IMR-90 (cell line): ENCODE results near the gene ZNF554. TPM values are rescaled to one million over a fixed set of nuclear protein-coding genes. Genes with fewer than 3 reads are reported as not detected.

Experiments used
- ATAC-seq: fragments of 200-7000 bp; cut with Tn5 transposase; 2 replicates; pipeline ENCODE4 v1.9.1; 2020; ENCODE audit warnings: low read depth, mild to moderate bottlenecking, moderate library complexity
- BruUV-seq: library from RNA; stranded (reverse); fragments of 400-500 nt; replicated peaks from 2 replicates; lab custom pipeline; 2021; lab: Mats Ljungman, UMichigan
- CTCF ChIA-PET: fragments of 300-600 bp; formaldehyde crosslinking; extraction: SDS; loops from one replicate; lab custom pipeline; 2021; ENCODE audit warnings: antibody characterized with exemption; lab: Yijun Ruan, JAX
- POLR2A ChIA-PET: fragments of 300-600 bp; sonication (Branson Sonifier 250); formaldehyde crosslinking; loops from one replicate; lab custom pipeline; 2022; ENCODE audit warnings: antibody characterized with exemption; ENCODE audit not compliant: unreplicated experiment; lab: Charles Lee
- DNase-seq: peaks from one replicate; pipeline ENCODE4 v3.0.0; 2013
- H2AFZ ChIP-seq: replicated peaks from 2 replicates; pipeline ENCODE3; 2013; ENCODE audit warnings: low read length, mild to moderate bottlenecking; ENCODE audit not compliant: poor library complexity
- H2AK5ac ChIP-seq: 2 replicates; pipeline ENCODE4 v1.6.1; 2013; ENCODE audit warnings: low read depth, low read length, inconsistent platforms
- H2AK9ac ChIP-seq: replicated peaks from 2 replicates; pipeline ENCODE3; 2013; ENCODE audit warnings: mild to moderate bottlenecking, low read depth, low read length, moderate library complexity; ENCODE audit not compliant: poor library complexity
- H2BK120ac ChIP-seq: 2 replicates; pipeline ENCODE4 v1.6.1; 2013; ENCODE audit warnings: low read depth, low read length, inconsistent platforms
- H2BK15ac ChIP-seq: 3 replicates; pipeline ENCODE4 v1.6.1; 2013; ENCODE audit warnings: low read depth, low read length, inconsistent platforms
- H2BK20ac ChIP-seq: 2 replicates; pipeline ENCODE4 v1.6.1; 2013; ENCODE audit warnings: low read depth, mild to moderate bottlenecking, inconsistent platforms, low read length, moderate library complexity
- H2BK5ac ChIP-seq: 2 replicates; pipeline ENCODE4 v1.6.1; 2013; ENCODE audit warnings: mild to moderate bottlenecking, low read depth, low read length, inconsistent platforms; ENCODE audit not compliant: poor library complexity, severe bottlenecking
- H3K14ac ChIP-seq: replicated peaks from 2 replicates; pipeline ENCODE4 v1.6.1; 2013; ENCODE audit warnings: low read depth, low read length, inconsistent platforms
- H3K18ac ChIP-seq: 2 replicates; pipeline ENCODE4 v1.6.1; 2013; ENCODE audit warnings: low read depth, low read length, control low read depth
- H3K23ac ChIP-seq: 2 replicates; pipeline ENCODE4 v1.6.1; 2013; ENCODE audit warnings: low read depth, low read length, inconsistent platforms
- H3K27ac ChIP-seq: 2 replicates; pipeline ENCODE4 v1.5.1; 2013; ENCODE audit warnings: mild to moderate bottlenecking, control low read depth, low read length; ENCODE audit not compliant: insufficient read depth
- H3K27me3 ChIP-seq: 2 replicates; pipeline ENCODE4 v1.6.1; 2013; ENCODE audit warnings: low read length; ENCODE audit not compliant: control insufficient read depth, insufficient read depth
- H3K36me3 ChIP-seq: 2 replicates; pipeline ENCODE4 v1.6.1; 2013; ENCODE audit warnings: low read length, mixed read lengths; ENCODE audit not compliant: control insufficient read depth, insufficient read depth
- H3K4ac ChIP-seq: 2 replicates; pipeline ENCODE4 v1.6.1; 2013; ENCODE audit warnings: low read depth, low read length, inconsistent platforms
- H3K4me1 ChIP-seq: 2 replicates; pipeline ENCODE4 v1.6.1; 2013; ENCODE audit warnings: low read length, mixed read lengths; ENCODE audit not compliant: control insufficient read depth, insufficient read depth
- H3K4me2 ChIP-seq: 2 replicates; pipeline ENCODE4 v1.6.1; 2013; ENCODE audit warnings: low read depth, mild to moderate bottlenecking, control low read depth, low read length, moderate library complexity
- H3K4me3 ChIP-seq: 2 replicates; pipeline ENCODE4 v1.5.1; 2013; ENCODE audit warnings: low read depth, mild to moderate bottlenecking, control low read depth, low read length, moderate library complexity; ENCODE audit not compliant: insufficient read depth
- H3K56ac ChIP-seq: 2 replicates; pipeline ENCODE4 v1.6.1; 2013; ENCODE audit warnings: low read length, inconsistent platforms; ENCODE audit not compliant: insufficient read depth; ENCODE audit errors: extremely low read depth
- H3K79me1 ChIP-seq, 2 experiments: 2 replicates each; pipeline ENCODE4 v1.6.1; 2013; ENCODE audit warnings: low read length in 2 of 2, inconsistent platforms in 1 of 2, low read depth in 1 of 2
- H3K9ac ChIP-seq: 2 replicates; pipeline ENCODE4 v1.6.1; 2013; ENCODE audit warnings: low read depth, low read length, control low read depth
- H3K9me1 ChIP-seq: 2 replicates; pipeline ENCODE4 v1.6.1; 2013; ENCODE audit warnings: low read length, inconsistent platforms; ENCODE audit not compliant: insufficient read depth
- H3K9me3 ChIP-seq: 2 replicates; pipeline ENCODE4 v1.6.1; 2013; ENCODE audit warnings: low read length; ENCODE audit not compliant: control insufficient read depth, insufficient read depth
- H4K20me1 ChIP-seq: 2 replicates; pipeline ENCODE4 v1.6.1; 2013; ENCODE audit warnings: low read length, inconsistent platforms; ENCODE audit not compliant: insufficient read depth
- H4K5ac ChIP-seq: 2 replicates; pipeline ENCODE4 v1.6.1; 2013; ENCODE audit warnings: mild to moderate bottlenecking, low read depth, low read length, control low read depth
- H4K8ac ChIP-seq, 2 experiments: 2 replicates each; pipeline ENCODE4 v1.6.1; 2013; ENCODE audit warnings: low read depth in 2 of 2, low read length in 2 of 2, control low read depth in 1 of 2, inconsistent platforms in 1 of 2
- H4K91ac ChIP-seq: 2 replicates; pipeline ENCODE4 v1.6.1; 2013; ENCODE audit warnings: low read depth, low read length, inconsistent platforms; ENCODE audit not compliant: insufficient read depth
- RCOR1 ChIP-seq: IDR thresholded peaks from 2 replicates; pipeline ENCODE4 v1.6.1; 2012; ENCODE audit warnings: mild to moderate bottlenecking, low read length, improper control_type of control experiment; ENCODE audit not compliant: insufficient replicate concordance
- RFX5 ChIP-seq: IDR thresholded peaks from 2 replicates; pipeline ENCODE4 v1.8.0; 2012; ENCODE audit warnings: low read depth, mild to moderate bottlenecking, low read length, moderate library complexity
- WGBS, 2 experiments: methylation state at CpG; one replicate each; pipeline versions ENCODE4 v1.1.5 to v1.1.7; 2013; ENCODE audit warnings: missing lambda C conversion rate in 2 of 2; ENCODE audit not compliant: insufficient read length in 1 of 2; ENCODE audit errors: extremely low coverage in 2 of 2; 5-methylcytosine and 5-hydroxymethylcytosine counted together
- dilution Hi-C: fragments of 300-500 bp; cut with HindIII; formaldehyde crosslinking; loops from one replicate; pipeline ENCODE4 v1.14.3; 2018; ENCODE audit warnings: low sequenced_read_pairs; ENCODE audit not compliant: unreplicated experiment
- in situ Hi-C: fragments of 300-500 bp; cut with MboI; formaldehyde crosslinking; loops from 3 replicates; pipeline ENCODE4 v1.14.3; 2019; ENCODE audit warnings: low sequenced_read_pairs, inconsistent platforms, mixed read lengths
- intact Hi-C: fragments of 100-400 bp; cut with micrococcal nuclease; formaldehyde crosslinking; loops from 2 replicates; pipeline ENCODE4 v1.10.0; 2022
- polyA plus RNA-seq, 3 experiments: library from polyadenylated mRNA; depleted of rRNA; stranded (reverse); fragments of >200 nt; gene quantifications; 2 replicates each; pipeline ENCODE4 v1.2.3, GENCODE V29; 2012; ENCODE audit warnings: low replicate concordance in 1 of 3
- total RNA-seq: library from RNA; depleted of rRNA; stranded (reverse); fragments of >200 nt; gene quantifications from 2 replicates; pipeline ENCODE4 v1.2.3, GENCODE V29; 2012
- TF ChIP-seq, protein P1 (sequence below): conservative IDR thresholded peaks from 2 replicates; pipeline ENCODE4 v1.5.1; 2012; ENCODE audit warnings: mild to moderate bottlenecking, low read depth, low read length, improper control_type of control experiment

The ZNF554 gene
- total and polyA plus RNA-seq, 2 of the 4 experiments (the other 2 are of a cell fraction) = 1.5 to 3.0 TPM

DNA sequence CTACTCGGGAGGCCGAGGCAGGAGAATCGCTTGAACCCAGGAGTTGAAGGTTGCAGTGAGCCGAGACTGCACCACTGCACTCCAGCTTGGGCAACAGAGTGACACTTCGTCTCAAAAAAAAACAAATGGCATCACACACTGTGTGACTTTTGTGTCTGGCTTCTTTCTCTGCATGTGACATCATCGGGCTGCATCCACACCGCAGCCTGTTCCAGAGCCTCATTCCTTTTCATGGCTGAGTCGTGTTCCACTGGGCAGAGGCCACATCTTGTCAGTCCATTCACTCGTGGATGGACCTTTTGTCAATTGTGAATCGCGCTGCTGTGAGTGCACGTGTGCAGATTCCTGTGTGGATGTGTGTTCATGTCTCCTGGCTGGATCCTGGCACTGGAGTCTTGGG is 26.1 kb upstream of the ZNF554 start:
- WGBS, 2 experiments = 100% methylated on average over 1 of the region's 12 CpGs; no CpG with 5 or more reads in 1 of the 2 experiments
- Histone ChIP-seq H3K4ac (no peak overlapping the region), H3K9ac (no peak overlapping the region), H3K27me3 (no peaks in the 10 kb centered on the region), H2BK5ac (no peak overlapping the region), H2BK15ac (no peak overlapping the region), H3K79me1 (peaks cover 3 to 44% of the 10 kb centered on the region in 2 experiments; a peak in 3 of 4 replicates), H3K9me1 (no peaks in the 10 kb centered on the region; the same call in 1 of the 2 replicates), H3K23ac (no peak overlapping the region), H3K4me1 (no peaks in the 10 kb centered on the region), H3K4me2 (no peak overlapping the region), H3K56ac (no peak overlapping the region), H4K8ac (no peak overlapping the region), H3K4me3 (no peak overlapping the region), H4K20me1 (no peaks in the 10 kb centered on the region; the same call in none of the 2 replicates), H4K91ac (no peak overlapping the region), H3K18ac (no peak overlapping the region), H2BK120ac (no peak overlapping the region), H3K9me3 (no peaks in the 10 kb centered on the region), H3K36me3 (peaks cover 45% of the 10 kb centered on the region), H3K14ac (no peak overlapping the region), H4K5ac (no peak overlapping the region), H2AK5ac (no peak overlapping the region), H3K27ac (no peak overlapping the region), H2AK9ac (no peak overlapping the region), H2AFZ (no peak overlapping the region), H2BK20ac (no peak overlapping the region)
- in situ Hi-C loops = no loop called here
- DNase-seq (no peak), ATAC-seq (no peak)
- CTCF ChIA-PET = no interaction called here
- intact Hi-C loops = no loop called here
- dilution Hi-C loops = no loop called here
- no TSS peak for BruUV-seq
- POLR2A ChIA-PET = no interaction called here
- TF ChIP-seq RCOR1 (no peak), RFX5 (no peak)
- TF ChIP-seq, protein P1, sequence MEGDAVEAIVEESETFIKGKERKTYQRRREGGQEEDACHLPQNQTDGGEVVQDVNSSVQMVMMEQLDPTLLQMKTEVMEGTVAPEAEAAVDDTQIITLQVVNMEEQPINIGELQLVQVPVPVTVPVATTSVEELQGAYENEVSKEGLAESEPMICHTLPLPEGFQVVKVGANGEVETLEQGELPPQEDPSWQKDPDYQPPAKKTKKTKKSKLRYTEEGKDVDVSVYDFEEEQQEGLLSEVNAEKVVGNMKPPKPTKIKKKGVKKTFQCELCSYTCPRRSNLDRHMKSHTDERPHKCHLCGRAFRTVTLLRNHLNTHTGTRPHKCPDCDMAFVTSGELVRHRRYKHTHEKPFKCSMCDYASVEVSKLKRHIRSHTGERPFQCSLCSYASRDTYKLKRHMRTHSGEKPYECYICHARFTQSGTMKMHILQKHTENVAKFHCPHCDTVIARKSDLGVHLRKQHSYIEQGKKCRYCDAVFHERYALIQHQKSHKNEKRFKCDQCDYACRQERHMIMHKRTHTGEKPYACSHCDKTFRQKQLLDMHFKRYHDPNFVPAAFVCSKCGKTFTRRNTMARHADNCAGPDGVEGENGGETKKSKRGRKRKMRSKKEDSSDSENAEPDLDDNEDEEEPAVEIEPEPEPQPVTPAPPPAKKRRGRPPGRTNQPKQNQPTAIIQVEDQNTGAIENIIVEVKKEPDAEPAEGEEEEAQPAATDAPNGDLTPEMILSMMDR = no peak
